PC-3 (cell line): ENCODE measurements around the gene GRK2.

ENCODE experiments used
- CTCF ChIP-seq: fragments of 300-600 bp; sonication (generic); conservative IDR thresholded peaks from 2 replicates; pipeline ENCODE4 v1.5.1; 2017; ENCODE audit warnings: antibody characterized with exemption, low read depth, mild to moderate bottlenecking, low read length
- EZH2 ChIP-seq: fragments of 300-600 bp; sonication (generic); IDR thresholded peaks from one replicate; pipeline ENCODE4 v1.6.1; 2017; ENCODE audit warnings: antibody characterized with exemption, mild to moderate bottlenecking, low read length; ENCODE audit not compliant: unreplicated experiment
- EZH2phosphoT487 ChIP-seq: fragments of 300-600 bp; sonication (generic); IDR thresholded peaks from 2 replicates; pipeline ENCODE4 v1.6.1; 2018; ENCODE audit warnings: mild to moderate bottlenecking, antibody characterized with exemption, low read length, borderline replicate concordance

GRCh38 chr11:67271205-67271540 lies 4.9 kb downstream of the GRK2 start:
- TF ChIP-seq CTCF (no peak), EZH2phosphoT487 (no peak), EZH2 (no peak)
